ENCODE results near the gene CCND3.

DNA sequence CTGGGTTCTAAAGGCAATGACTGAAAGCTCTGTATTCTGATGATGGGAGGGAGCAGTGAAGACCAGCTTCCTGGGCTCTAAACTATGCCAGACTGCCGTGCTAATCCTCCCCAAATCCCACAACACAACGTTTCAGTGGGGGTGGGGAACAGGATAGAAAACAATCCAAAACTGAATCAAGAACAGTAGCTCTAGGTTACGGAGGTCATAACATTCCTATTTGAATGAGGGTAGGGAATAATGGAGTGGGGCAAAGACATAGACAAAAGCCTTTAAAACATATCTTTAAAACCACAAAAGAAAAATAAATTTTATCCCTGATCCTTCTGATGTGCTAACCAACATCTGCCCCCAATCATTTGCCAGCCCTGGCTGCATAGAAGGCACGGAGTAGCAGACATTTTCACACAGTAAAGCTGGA, 54.3 kb downstream of the CCND3 start:
- TF ChIP-seq, protein P1, sequence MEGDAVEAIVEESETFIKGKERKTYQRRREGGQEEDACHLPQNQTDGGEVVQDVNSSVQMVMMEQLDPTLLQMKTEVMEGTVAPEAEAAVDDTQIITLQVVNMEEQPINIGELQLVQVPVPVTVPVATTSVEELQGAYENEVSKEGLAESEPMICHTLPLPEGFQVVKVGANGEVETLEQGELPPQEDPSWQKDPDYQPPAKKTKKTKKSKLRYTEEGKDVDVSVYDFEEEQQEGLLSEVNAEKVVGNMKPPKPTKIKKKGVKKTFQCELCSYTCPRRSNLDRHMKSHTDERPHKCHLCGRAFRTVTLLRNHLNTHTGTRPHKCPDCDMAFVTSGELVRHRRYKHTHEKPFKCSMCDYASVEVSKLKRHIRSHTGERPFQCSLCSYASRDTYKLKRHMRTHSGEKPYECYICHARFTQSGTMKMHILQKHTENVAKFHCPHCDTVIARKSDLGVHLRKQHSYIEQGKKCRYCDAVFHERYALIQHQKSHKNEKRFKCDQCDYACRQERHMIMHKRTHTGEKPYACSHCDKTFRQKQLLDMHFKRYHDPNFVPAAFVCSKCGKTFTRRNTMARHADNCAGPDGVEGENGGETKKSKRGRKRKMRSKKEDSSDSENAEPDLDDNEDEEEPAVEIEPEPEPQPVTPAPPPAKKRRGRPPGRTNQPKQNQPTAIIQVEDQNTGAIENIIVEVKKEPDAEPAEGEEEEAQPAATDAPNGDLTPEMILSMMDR (IDR thresholded peaks at IDR 0.05) = no peak
- no peak for TF ChIP-seq POLR2A (IDR thresholded peaks at IDR 0.05)
